ENCODE results near the gene CADPS2.

The CADPS2 gene

DNA sequence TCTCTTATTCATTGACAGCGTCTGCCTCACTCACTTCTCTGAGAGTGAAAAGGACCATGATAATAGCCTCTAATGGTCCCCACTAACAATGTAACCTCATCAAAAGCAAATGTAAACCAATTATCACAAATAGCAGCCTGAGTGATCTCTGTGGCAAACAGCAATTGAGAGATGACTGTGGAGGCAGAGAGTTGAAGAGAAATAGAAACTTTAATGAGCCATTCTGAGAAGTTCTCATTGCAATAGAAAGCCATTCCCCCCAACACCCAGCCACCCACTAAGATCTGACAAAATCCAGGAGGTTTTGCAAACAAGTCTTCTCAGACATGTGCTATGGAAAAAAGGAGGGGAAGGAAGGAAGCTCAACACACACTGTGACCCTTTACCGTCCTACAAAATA is 139.3 kb downstream of the CADPS2 start:
- H3K4me3 ChIP-seq (ENCODE audit: low read length) = no peak overlapping the region
- TF ChIP-seq, protein P1, sequence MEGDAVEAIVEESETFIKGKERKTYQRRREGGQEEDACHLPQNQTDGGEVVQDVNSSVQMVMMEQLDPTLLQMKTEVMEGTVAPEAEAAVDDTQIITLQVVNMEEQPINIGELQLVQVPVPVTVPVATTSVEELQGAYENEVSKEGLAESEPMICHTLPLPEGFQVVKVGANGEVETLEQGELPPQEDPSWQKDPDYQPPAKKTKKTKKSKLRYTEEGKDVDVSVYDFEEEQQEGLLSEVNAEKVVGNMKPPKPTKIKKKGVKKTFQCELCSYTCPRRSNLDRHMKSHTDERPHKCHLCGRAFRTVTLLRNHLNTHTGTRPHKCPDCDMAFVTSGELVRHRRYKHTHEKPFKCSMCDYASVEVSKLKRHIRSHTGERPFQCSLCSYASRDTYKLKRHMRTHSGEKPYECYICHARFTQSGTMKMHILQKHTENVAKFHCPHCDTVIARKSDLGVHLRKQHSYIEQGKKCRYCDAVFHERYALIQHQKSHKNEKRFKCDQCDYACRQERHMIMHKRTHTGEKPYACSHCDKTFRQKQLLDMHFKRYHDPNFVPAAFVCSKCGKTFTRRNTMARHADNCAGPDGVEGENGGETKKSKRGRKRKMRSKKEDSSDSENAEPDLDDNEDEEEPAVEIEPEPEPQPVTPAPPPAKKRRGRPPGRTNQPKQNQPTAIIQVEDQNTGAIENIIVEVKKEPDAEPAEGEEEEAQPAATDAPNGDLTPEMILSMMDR (IDR thresholded peaks at IDR 0.05; ENCODE audit: insufficient read depth, low read depth, low read length, missing control alignments) = no peak

DNA sequence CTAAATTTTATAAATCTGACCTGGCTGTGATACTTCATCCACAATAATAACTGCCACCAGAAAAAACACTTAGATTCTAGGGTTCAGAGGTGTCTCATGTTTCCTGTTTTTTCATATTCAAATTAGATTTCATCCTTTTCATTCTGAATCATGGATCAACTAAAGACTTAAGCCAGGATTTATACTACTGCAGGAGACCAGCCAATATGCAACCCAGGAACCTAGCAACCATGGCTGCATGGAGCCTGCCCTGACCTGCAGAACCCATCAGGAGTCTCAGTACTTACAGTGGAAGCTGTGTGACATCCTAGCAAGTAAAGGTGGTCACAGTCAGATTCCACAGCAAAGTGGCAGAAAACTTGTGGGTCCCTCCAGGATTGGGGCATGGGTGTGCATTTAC is 143.0 kb downstream of the CADPS2 start:
- TF ChIP-seq, protein P1 (IDR thresholded peaks at IDR 0.05; ENCODE audit: insufficient read depth, low read depth, low read length, missing control alignments) = no peak
- H3K4me3 ChIP-seq (ENCODE audit: low read length) = no peak overlapping the region
- peak; percentile 51 for DNase-seq (ENCODE audit: low read depth)

More for the DNA sequence above, 139.3 kb downstream of the CADPS2 start:
- no peak for DNase-seq (ENCODE audit: low read depth)

- TF ChIP-seq, protein P1 (IDR thresholded peaks at IDR 0.05; ENCODE audit: insufficient read depth, low read depth, low read length, missing control alignments) = no peak
- DNase-seq (ENCODE audit: low read depth) = no peak
- H3K4me3 ChIP-seq (ENCODE audit: low read length) = no peak overlapping the region
Measured at GRCh38 chr7:122738947-122739346, 147.3 kb downstream of the CADPS2 start.

DNA sequence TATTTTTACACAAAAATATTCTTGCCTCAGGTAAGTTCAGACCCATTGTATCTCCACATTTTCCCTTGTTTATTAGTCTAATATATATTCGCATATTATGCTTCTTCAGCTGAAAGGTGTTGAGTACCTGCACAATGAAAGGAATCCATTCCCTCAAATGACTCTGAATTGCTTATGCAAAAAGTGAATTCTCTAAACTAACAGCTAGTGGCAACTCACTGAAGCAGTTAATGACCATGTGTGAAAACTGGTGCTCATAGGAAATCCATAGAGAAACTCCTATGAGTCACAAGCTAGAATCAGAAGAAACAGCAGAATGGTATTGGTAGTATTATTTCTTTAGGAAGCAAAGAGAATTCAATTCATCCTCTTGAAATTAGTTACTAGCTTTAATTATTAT is 150.1 kb downstream of the CADPS2 start:
- TF ChIP-seq, protein P1 (IDR thresholded peaks at IDR 0.05; ENCODE audit: insufficient read depth, low read depth, low read length, missing control alignments) = no peak
- no peak overlapping the region for H3K4me3 ChIP-seq (ENCODE audit: low read length)
- no peak for DNase-seq (ENCODE audit: low read depth)

- no peak for DNase-seq (ENCODE audit: low read depth)
- TF ChIP-seq, protein P1 (IDR thresholded peaks at IDR 0.05; ENCODE audit: insufficient read depth, low read depth, low read length, missing control alignments) = no peak
- H3K4me3 ChIP-seq (ENCODE audit: low read length) = no peak overlapping the region
Measured at GRCh38 chr7:122727759-122728158, 158.5 kb downstream of the CADPS2 start.

- H3K4me3 ChIP-seq (ENCODE audit: low read length) = no peak overlapping the region
- no peak for DNase-seq (ENCODE audit: low read depth)
- TF ChIP-seq, protein P1 (IDR thresholded peaks at IDR 0.05; ENCODE audit: insufficient read depth, low read depth, low read length, missing control alignments) = no peak
Measured at GRCh38 chr7:122727354-122727753, 158.9 kb downstream of the CADPS2 start.

- no peak overlapping the region for H3K4me3 ChIP-seq (ENCODE audit: low read length)
- TF ChIP-seq, protein P1 (IDR thresholded peaks at IDR 0.05; ENCODE audit: insufficient read depth, low read depth, low read length, missing control alignments) = no peak
- DNase-seq (ENCODE audit: low read depth) = no peak
Measured at GRCh38 chr7:122726881-122727280, 159.4 kb downstream of the CADPS2 start.

Measured in epithelial cell of esophagus (primary cell).